Tibial nerve (tissue), 4 donors: ENCODE data around the gene SNX9. TPM values are rescaled to one million over a fixed set of nuclear protein-coding genes. Genes with fewer than 3 reads are reported as not detected.

Experiments used
- DNase-seq, 2 donors: peaks; one replicate each; pipeline ENCODE4 v3.0.0-alpha.2; 2019; ENCODE audit warnings: low spot score in 2 of 2
- H3K27ac ChIP-seq, 4 donors: fragments of 200-600 bp; sonication (generic) in 3 of 4; one replicate each; pipeline ENCODE4 v1.5.1; 2017 to 2019; ENCODE audit warnings: mild to moderate bottlenecking in 1 of 4
- H3K27me3 ChIP-seq, 2 donors: fragments of 200-600 bp; sonication (generic) in 1 of 2; one replicate each; pipeline versions ENCODE4 v1.5.1 to v1.6.0; 2017 to 2019
- H3K36me3 ChIP-seq, 3 donors: fragments of 200-600 bp; sonication (generic); one replicate each; pipeline ENCODE4 v1.5.1; 2018 to 2019
- H3K4me1 ChIP-seq, 4 donors: fragments of 200-600 bp; sonication (generic) in 3 of 4; one replicate each; pipeline ENCODE4 v1.5.1; 2017 to 2019
- H3K4me3 ChIP-seq, 4 donors: fragments of 200-600 bp; sonication (generic) in 3 of 4; one replicate each; pipeline ENCODE4 v1.5.1; 2017 to 2019; ENCODE audit warnings: mild to moderate bottlenecking in 1 of 4, moderate library complexity in 1 of 4
- H3K9me3 ChIP-seq, 4 donors: fragments of 200-600 bp; sonication (generic) in 3 of 4; one replicate each; pipeline ENCODE4 v1.5.1; 2017 to 2019
- EP300 ChIP-seq, 2 donors: sonication (generic); formaldehyde crosslinking; IDR thresholded peaks; one replicate each; pipeline ENCODE4 v1.6.1; 2017; ENCODE audit warnings: antibody characterized with exemption in 2 of 2, mild to moderate bottlenecking in 1 of 2
- POLR2A ChIP-seq, 2 donors: fragments of 450-650 bp; IDR thresholded peaks; one replicate each; pipeline ENCODE4 v1.6.1; 2017; ENCODE audit warnings: antibody characterized with exemption in 2 of 2, mild to moderate bottlenecking in 2 of 2, moderate library complexity in 2 of 2
- WGBS, 2 donors: methylation state at CpG; one replicate each; pipeline ENCODE4 v1.1.5; 2018; 5-methylcytosine and 5-hydroxymethylcytosine counted together
- total RNA-seq, 4 donors: library from RNA; depleted of rRNA; stranded (reverse); fragments of >200 nt; gene quantifications; one replicate each; pipeline ENCODE4 v1.1.0, GENCODE V29; 2016
- TF ChIP-seq, protein P1 (sequence below), 5 experiments: fragments of 200-600 bp in 3 of 5; fragments of 450-650 bp in 2 of 5; sonication (generic) in 3 of 5; IDR thresholded peaks; one replicate each; pipeline ENCODE4 v1.5.1; 2016 to 2019; ENCODE audit warnings: antibody characterized with exemption in 5 of 5, mild to moderate bottlenecking in 3 of 5, moderate library complexity in 2 of 5

Gene SNX9
- total RNA-seq, 4 donors from 2014 or later, result 61.2 to 69.2 (median 63.9) TPM

DNA sequence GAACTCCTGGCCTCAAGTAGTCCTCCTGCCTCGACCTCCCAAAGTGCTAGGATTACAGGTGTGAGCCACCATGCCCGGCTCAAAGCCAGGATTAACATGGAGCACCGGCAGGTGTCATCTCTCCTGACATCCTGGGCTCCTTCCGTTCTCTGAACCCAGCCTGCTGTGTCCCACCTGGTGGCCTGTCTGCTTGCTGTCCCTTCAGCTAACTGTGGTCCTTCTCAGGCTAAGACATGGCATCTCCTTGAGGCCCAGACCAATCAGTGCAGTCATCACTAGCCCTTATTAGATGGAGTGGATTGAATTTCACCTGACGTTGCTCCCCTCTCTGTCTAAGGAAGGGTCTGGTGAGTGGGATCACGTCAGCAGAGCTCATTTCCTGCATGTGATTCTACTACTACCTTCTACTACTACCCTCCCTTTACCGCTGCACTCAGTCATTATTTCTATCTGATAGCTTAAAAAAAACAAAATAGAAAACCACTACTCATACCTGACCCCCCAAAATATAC lies 130.6 kb downstream of the SNX9 start:
- H3K4me1 ChIP-seq, result peaks cover 0 to 9% (median 0%) of the 10 kb centered on the region in 4 donors
- H3K4me3 ChIP-seq, result peak overlapping the region in 1 of 4 donors; percentile 33
- 75 to 76% methylated on average over 7 of the region's 7 CpGs for WGBS, 2 donors
- no peaks in the 10 kb centered on the region for H3K36me3 ChIP-seq
- H3K27me3 ChIP-seq, result no peaks in the 10 kb centered on the region
- no peak for TF ChIP-seq EP300 (IDR thresholded peaks at IDR 0.05)
- DNase-seq, result no peak
- peaks cover 0 to 34% (median 7%) of the 10 kb centered on the region in 4 donors for H3K9me3 ChIP-seq
- peak overlapping the region in 2 of 4 donors; percentile 40 to 62 for H3K27ac ChIP-seq

DNA sequence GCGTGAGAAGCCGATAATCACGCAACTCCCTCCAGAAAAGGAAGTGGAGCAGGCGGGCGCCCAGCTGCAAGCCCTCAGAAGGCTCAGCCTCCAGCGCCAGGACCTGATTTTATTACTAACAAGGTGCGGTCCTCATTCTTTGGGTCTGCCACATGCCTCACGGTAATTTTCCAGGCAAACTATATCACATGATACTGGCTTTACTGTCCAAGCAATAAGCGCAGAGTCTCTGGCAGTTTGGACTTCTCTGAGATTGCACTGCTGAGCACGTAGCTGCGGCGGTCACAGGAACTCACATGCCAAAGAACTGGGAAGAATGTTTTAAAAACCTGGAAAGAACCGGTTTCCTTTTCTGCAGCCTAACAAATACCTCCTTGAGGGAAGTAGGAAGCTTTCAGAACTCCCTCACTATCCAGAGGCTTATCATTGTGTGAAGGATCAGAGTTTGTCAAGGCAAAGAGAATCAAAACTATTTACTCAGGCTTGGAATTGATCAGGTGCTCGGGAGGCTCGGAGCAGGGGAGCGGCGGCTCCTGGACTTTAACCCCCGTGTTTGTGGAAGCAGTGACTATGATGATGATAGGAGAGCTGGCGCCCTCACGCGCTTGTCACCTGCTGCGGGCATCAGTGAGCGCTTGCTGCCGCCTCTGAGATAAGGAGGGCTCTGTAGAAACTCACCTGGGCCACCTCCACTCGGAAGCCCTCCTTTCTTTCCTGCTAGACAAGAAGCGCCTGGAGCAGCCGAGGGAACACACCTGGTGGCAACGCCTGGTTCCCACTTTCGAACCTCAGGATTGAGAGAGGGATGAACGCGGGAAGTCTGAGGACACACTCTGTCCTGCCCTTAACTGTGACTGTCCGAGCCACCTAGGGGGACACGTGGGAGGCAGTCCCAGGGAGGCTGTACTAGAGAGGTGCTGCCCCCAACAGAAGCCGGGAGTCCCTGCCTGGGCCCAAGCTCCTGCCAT lies 131.4 kb downstream of the SNX9 start:
- WGBS, 2 donors, result 60 to 68% methylated on average over 34 of the region's 34 CpGs
- H3K4me1 ChIP-seq, result peaks cover 0 to 9% (median 0%) of the 10 kb centered on the region in 4 donors
- H3K27me3 ChIP-seq, result no peaks in the 10 kb centered on the region
- peak overlapping the region in 2 of 4 donors; percentile 40 to 70 for H3K27ac ChIP-seq
- H3K9me3 ChIP-seq, result peaks cover 0 to 34% (median 10%) of the 10 kb centered on the region in 4 donors
- H3K4me3 ChIP-seq, result peak overlapping the region in 1 of 4 donors; percentile 33
- no peaks in the 10 kb centered on the region for H3K36me3 ChIP-seq
- no peak for DNase-seq
- no peak for TF ChIP-seq POLR2A (IDR thresholded peaks at IDR 0.05)
- TF ChIP-seq, protein P1, sequence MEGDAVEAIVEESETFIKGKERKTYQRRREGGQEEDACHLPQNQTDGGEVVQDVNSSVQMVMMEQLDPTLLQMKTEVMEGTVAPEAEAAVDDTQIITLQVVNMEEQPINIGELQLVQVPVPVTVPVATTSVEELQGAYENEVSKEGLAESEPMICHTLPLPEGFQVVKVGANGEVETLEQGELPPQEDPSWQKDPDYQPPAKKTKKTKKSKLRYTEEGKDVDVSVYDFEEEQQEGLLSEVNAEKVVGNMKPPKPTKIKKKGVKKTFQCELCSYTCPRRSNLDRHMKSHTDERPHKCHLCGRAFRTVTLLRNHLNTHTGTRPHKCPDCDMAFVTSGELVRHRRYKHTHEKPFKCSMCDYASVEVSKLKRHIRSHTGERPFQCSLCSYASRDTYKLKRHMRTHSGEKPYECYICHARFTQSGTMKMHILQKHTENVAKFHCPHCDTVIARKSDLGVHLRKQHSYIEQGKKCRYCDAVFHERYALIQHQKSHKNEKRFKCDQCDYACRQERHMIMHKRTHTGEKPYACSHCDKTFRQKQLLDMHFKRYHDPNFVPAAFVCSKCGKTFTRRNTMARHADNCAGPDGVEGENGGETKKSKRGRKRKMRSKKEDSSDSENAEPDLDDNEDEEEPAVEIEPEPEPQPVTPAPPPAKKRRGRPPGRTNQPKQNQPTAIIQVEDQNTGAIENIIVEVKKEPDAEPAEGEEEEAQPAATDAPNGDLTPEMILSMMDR (IDR thresholded peaks at IDR 0.05), result no peak
- no peak for TF ChIP-seq EP300 (IDR thresholded peaks at IDR 0.05)

DNA sequence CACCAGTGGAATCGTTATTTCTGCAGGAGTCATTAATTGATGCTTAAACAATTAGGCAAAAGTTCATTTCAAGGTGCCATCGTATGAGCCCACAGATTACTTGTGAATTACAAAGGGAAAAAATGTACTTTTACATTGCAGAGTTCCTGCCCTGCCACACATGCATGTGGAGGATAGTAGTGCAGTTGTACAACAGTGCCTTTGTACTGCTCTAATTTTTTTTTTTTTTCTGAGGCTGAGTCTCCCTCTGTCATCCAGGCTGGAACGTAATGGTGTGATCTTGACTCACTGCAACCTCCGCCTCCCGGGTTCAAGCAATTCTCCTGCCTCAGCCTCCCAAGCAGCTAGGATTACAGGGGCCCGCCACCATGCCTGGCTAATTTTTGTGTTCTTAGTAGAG lies 132.6 kb downstream of the SNX9 start:
- WGBS, 2 donors, result 62 to 70% methylated on average over 6 of the region's 6 CpGs
- Histone ChIP-seq H3K4me1 (peaks cover 0 to 9% (median 0%) of the 10 kb centered on the region in 4 donors), H3K4me3 (no peak overlapping the region), H3K27me3 (no peaks in the 10 kb centered on the region), H3K27ac (no peak overlapping the region), H3K36me3 (no peaks in the 10 kb centered on the region), H3K9me3 (peaks cover 0 to 29% (median 8%) of the 10 kb centered on the region in 4 donors)
- TF ChIP-seq, protein P1 (IDR thresholded peaks at IDR 0.05), result no peak
- TF ChIP-seq POLR2A (IDR thresholded peaks at IDR 0.05), result no peak
- TF ChIP-seq EP300 (IDR thresholded peaks at IDR 0.05), result no peak
- no peak for DNase-seq

DNA sequence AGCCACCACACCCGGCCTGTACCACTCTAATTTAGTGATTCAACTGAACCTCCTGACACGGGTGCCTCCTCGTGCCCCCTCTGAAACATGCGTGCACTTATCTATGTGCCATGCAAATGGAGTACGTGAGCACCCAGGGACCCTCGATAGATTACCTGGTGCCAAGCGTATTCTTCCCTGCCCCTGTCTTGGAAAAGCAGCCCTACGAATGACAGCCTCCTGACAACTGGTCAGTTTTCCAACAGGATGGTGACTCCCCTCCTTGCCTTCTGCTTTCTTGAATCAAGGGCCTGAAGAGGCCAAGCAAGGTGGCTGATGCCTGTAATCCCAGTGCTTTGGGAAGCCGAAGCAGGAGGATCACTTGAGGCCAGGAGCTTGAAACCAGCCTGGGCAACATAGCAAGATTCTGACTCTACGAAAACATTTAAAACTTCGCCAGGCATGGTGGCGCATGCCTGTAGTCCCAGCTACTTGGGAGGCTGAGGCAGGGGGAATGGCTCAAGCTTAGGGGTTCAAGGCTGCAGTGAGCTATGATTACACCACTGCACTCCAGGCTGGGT lies 133.2 kb downstream of the SNX9 start:
- no peaks in the 10 kb centered on the region for H3K36me3 ChIP-seq
- no peak for TF ChIP-seq POLR2A (IDR thresholded peaks at IDR 0.05)
- TF ChIP-seq EP300 (IDR thresholded peaks at IDR 0.05), result no peak
- TF ChIP-seq, protein P1 (IDR thresholded peaks at IDR 0.05), result no peak
- H3K4me1 ChIP-seq, result peaks cover 0 to 9% (median 0%) of the 10 kb centered on the region in 4 donors
- WGBS, 2 donors, result 90 to 91% methylated on average over 12 of the region's 12 CpGs
- H3K27me3 ChIP-seq, result no peaks in the 10 kb centered on the region
- DNase-seq, result no peak
- H3K4me3 ChIP-seq, result no peak overlapping the region
- no peak overlapping the region for H3K27ac ChIP-seq
- peaks cover 0 to 29% (median 8%) of the 10 kb centered on the region in 4 donors for H3K9me3 ChIP-seq

DNA sequence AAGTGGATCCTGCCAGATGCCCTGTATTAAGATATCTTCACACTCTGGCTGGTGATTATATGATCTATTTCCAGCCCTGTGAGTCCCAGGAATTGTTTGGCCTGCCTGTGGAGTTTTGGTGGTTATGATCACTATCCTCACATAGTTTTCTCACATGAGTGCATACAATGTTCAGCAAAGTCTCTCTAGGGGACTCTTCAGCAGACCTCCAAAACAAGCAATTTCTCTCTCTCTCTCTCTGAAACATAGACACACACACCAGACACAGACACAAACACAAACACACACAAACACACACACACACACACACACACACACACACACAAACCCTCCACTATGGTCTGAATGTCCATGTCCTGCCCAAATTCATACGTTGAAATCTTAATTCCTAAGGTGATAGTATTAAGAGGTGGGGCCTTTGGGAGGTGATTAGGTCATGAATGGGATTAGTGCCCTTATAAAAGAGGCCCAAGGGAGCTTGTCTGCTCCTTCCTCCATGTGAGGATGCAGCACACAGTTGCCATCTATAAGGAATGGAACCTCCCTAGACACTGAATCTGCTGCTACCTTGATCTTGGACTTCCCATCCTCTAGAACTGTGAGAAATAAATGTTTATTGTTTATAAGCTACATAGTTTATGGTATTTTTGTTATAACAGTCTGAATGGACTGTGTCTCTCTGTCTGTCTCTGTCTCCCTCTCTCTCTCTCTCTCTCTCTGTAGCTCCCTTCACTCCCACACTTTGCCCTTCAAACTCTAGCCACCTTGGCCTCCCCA lies 136.6 kb downstream of the SNX9 start:
- Histone ChIP-seq H3K4me3 (no peak overlapping the region), H3K4me1 (no peaks in the 10 kb centered on the region), H3K9me3 (peaks cover 0 to 29% (median 8%) of the 10 kb centered on the region in 4 donors), H3K27ac (no peak overlapping the region), H3K27me3 (no peaks in the 10 kb centered on the region), H3K36me3 (no peaks in the 10 kb centered on the region)
- TF ChIP-seq POLR2A (IDR thresholded peaks at IDR 0.05) (no peak), EP300 (IDR thresholded peaks at IDR 0.05) (no peak)
- TF ChIP-seq, protein P1 (IDR thresholded peaks at IDR 0.05), result no peak
- DNase-seq, result no peak
- 100% methylated on average over 1 of the region's 1 CpG for WGBS, 2 donors
